HEK293 (cell line): ENCODE measurements around the gene ENC1.
A peak's percentile ranks its signal among the peaks of the same experiment; 100 is the strongest.

Experiments used
- BCL11B ChIP-seq: fragments of 450-650 bp; formaldehyde crosslinking; IDR thresholded peaks from 2 replicates; pipeline ENCODE4 v1.5.1; 2016; ENCODE audit warnings: low read depth, missing biosample characterization, missing genetic modification characterization
- GFI1B ChIP-seq: fragments of 450-650 bp; formaldehyde crosslinking; IDR thresholded peaks from 2 replicates; pipeline ENCODE4 v1.5.1; 2016; ENCODE audit warnings: missing biosample characterization, missing genetic modification characterization
- GLIS2 ChIP-seq: fragments of 450-650 bp; formaldehyde crosslinking; IDR thresholded peaks from 2 replicates; pipeline ENCODE4 v1.5.1; 2016; ENCODE audit warnings: missing biosample characterization, missing genetic modification characterization
- HOXD13 ChIP-seq: sonication (generic); formaldehyde crosslinking; IDR thresholded peaks from 2 replicates; pipeline ENCODE4 v1.8.0; 2022; ENCODE audit warnings: missing genetic modification reagents, borderline replicate concordance
- ZBTB48 ChIP-seq: fragments of 450-650 bp; formaldehyde crosslinking; IDR thresholded peaks from 2 replicates; pipeline ENCODE4 v1.5.1; 2016; ENCODE audit warnings: missing biosample characterization, missing genetic modification characterization
- ZFHX2 ChIP-seq: fragments of 450-650 bp; formaldehyde crosslinking; conservative IDR thresholded peaks from 2 replicates; pipeline ENCODE4 v1.5.1; 2016; ENCODE audit warnings: missing biosample characterization, missing genetic modification characterization
- ZIC2 ChIP-seq: fragments of 450-650 bp; formaldehyde crosslinking; IDR thresholded peaks from 2 replicates; pipeline ENCODE4 v1.5.1; 2016; ENCODE audit warnings: missing biosample characterization, missing genetic modification characterization
- ZNF16 ChIP-seq: fragments of 450-650 bp; formaldehyde crosslinking; IDR thresholded peaks from 2 replicates; pipeline ENCODE4 v1.5.1; 2016; ENCODE audit warnings: low read depth, missing biosample characterization, missing genetic modification characterization
- ZNF174 ChIP-seq: fragments of 450-650 bp; formaldehyde crosslinking; IDR thresholded peaks from 2 replicates; pipeline ENCODE4 v1.5.0; 2017; ENCODE audit warnings: missing biosample characterization, mild to moderate bottlenecking, missing genetic modification characterization
- ZNF175 ChIP-seq: fragments of 450-650 bp; formaldehyde crosslinking; IDR thresholded peaks from 2 replicates; pipeline ENCODE4 v1.5.1; 2016; ENCODE audit warnings: missing biosample characterization, missing genetic modification characterization
- ZNF214 ChIP-seq: fragments of 450-650 bp; formaldehyde crosslinking; IDR thresholded peaks from 2 replicates; pipeline ENCODE4 v1.5.1; 2017; ENCODE audit warnings: missing biosample characterization, mild to moderate bottlenecking, missing genetic modification characterization, borderline replicate concordance
- ZNF221 ChIP-seq: fragments of 450-650 bp; formaldehyde crosslinking; IDR thresholded peaks from 2 replicates; pipeline ENCODE4 v1.5.1; 2017; ENCODE audit warnings: missing biosample characterization, missing genetic modification characterization, borderline replicate concordance
- ZNF274 ChIP-seq, 2 experiments: fragments of 200-500 bp in 1 of 2; fragments of 450-650 bp in 1 of 2; sonication (Bioruptor generic) in 1 of 2; formaldehyde crosslinking in 1 of 2; IDR thresholded peaks; 2 replicates each; pipeline versions ENCODE4 v1.5.1 to v1.6.1; 2014 to 2016; ENCODE audit warnings: borderline replicate concordance in 1 of 2, inconsistent platforms in 1 of 2, low read length in 1 of 2, missing biosample characterization in 1 of 2, missing genetic modification characterization in 1 of 2
- ZNF302 ChIP-seq: fragments of 450-650 bp; formaldehyde crosslinking; IDR thresholded peaks from 2 replicates; pipeline ENCODE4 v1.5.1; 2016; ENCODE audit warnings: missing biosample characterization, missing genetic modification characterization, low read depth
- ZNF335 ChIP-seq: fragments of 450-650 bp; formaldehyde crosslinking; conservative IDR thresholded peaks from 2 replicates; pipeline ENCODE4 v1.5.1; 2016; ENCODE audit warnings: missing biosample characterization, missing genetic modification characterization
- ZNF341 ChIP-seq: fragments of 450-650 bp; formaldehyde crosslinking; IDR thresholded peaks from 2 replicates; pipeline ENCODE4; 2016; ENCODE audit warnings: low read depth, missing biosample characterization, missing genetic modification characterization
- ZNF404 ChIP-seq: fragments of 450-650 bp; formaldehyde crosslinking; IDR thresholded peaks from 2 replicates; pipeline ENCODE4 v1.5.1; 2017; ENCODE audit warnings: missing biosample characterization, missing genetic modification characterization
- ZNF560 ChIP-seq: fragments of 450-650 bp; formaldehyde crosslinking; IDR thresholded peaks from 2 replicates; pipeline ENCODE4 v1.5.1; 2017; ENCODE audit warnings: missing biosample characterization, missing genetic modification characterization, borderline replicate concordance
- ZNF571 ChIP-seq: fragments of 450-650 bp; formaldehyde crosslinking; IDR thresholded peaks from 2 replicates; pipeline ENCODE4 v1.5.0; 2017; ENCODE audit warnings: missing biosample characterization, missing genetic modification characterization
- ZNF664 ChIP-seq: fragments of 450-650 bp; formaldehyde crosslinking; IDR thresholded peaks from 2 replicates; pipeline ENCODE4 v1.5.1; 2016; ENCODE audit warnings: missing biosample characterization, missing genetic modification characterization
- ZSCAN16 ChIP-seq: fragments of 450-650 bp; formaldehyde crosslinking; IDR thresholded peaks from 2 replicates; pipeline ENCODE4 v1.5.1; 2016; ENCODE audit warnings: missing biosample characterization, missing genetic modification characterization
- TF ChIP-seq, protein P1 (sequence below): fragments of 450-650 bp; formaldehyde crosslinking; IDR thresholded peaks from 2 replicates; pipeline ENCODE4 v1.5.1; 2016; ENCODE audit warnings: missing biosample characterization, missing genetic modification characterization, low read depth
- TF ChIP-seq, protein P2 (sequence below): fragments of 450-650 bp; formaldehyde crosslinking; optimal IDR thresholded peaks from 2 replicates; pipeline ENCODE3; 2016; ENCODE audit warnings: missing biosample characterization, mild to moderate bottlenecking, missing genetic modification characterization
- TF ChIP-seq, protein P3 (sequence below): fragments of 450-650 bp; formaldehyde crosslinking; IDR thresholded peaks from 2 replicates; pipeline ENCODE4 v1.5.1; 2016; ENCODE audit warnings: missing biosample characterization, missing genetic modification characterization
- TF ChIP-seq, protein P4 (sequence below): fragments of 450-650 bp; IDR thresholded peaks from 2 replicates; pipeline ENCODE4 v1.5.1; 2018; ENCODE audit warnings: missing biosample characterization, missing genetic modification characterization
- TF ChIP-seq, protein P5 (sequence below): fragments of 450-650 bp; formaldehyde crosslinking; IDR thresholded peaks from 2 replicates; pipeline ENCODE4 v1.5.1; 2016; ENCODE audit warnings: missing biosample characterization, missing genetic modification characterization
- TF ChIP-seq, protein P6 (sequence below): fragments of 450-650 bp; formaldehyde crosslinking; IDR thresholded peaks from 2 replicates; pipeline ENCODE4 v1.5.1; 2016; ENCODE audit warnings: missing biosample characterization, missing genetic modification characterization

ENC1 gene

DNA sequence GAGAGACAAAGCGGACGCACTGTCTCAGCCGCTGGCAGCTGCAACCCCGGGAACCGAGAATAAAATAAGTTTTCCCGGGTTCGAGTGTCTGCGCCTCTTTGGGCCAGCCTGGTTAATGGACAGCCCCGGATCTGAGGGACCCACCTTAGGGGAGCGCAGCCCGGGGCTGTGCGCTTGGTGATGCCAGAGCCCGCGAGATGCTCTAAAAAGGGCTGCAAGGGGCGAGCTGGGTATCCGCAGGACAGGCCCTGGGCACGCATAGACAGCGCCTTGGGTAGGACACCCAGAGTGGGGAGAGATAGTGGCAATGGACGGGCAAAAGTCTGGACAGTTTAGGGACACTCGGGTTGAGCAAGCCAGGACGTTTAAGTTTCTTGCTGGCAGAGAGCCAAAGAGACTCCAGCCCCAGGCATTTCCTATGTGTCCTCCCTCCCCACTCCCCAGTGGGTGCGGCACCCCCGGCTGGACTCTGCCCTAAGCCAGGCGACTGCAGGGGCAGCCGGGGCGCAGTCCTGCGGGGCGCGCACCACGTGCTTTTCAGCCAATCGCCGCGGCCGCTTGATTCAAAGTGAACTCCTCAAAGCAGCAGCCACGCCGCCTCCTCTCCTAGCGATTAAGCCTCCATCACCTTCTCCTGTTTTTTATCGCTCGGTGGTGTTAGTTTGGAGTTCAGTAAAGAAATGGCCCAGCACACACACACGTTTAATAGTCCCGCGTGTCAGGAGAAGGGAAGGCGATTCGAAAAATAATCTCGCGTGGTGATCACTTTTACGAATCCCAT, 616 bp upstream of the ENC1 start (continued):
- TF ChIP-seq, protein P1, sequence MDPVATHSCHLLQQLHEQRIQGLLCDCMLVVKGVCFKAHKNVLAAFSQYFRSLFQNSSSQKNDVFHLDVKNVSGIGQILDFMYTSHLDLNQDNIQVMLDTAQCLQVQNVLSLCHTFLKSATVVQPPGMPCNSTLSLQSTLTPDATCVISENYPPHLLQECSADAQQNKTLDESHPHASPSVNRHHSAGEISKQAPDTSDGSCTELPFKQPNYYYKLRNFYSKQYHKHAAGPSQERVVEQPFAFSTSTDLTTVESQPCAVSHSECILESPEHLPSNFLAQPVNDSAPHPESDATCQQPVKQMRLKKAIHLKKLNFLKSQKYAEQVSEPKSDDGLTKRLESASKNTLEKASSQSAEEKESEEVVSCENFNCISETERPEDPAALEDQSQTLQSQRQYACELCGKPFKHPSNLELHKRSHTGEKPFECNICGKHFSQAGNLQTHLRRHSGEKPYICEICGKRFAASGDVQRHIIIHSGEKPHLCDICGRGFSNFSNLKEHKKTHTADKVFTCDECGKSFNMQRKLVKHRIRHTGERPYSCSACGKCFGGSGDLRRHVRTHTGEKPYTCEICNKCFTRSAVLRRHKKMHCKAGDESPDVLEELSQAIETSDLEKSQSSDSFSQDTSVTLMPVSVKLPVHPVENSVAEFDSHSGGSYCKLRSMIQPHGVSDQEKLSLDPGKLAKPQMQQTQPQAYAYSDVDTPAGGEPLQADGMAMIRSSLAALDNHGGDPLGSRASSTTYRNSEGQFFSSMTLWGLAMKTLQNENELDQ (tag by site-specific recombination), result no peak
- TF ChIP-seq ZNF571 (no peak), ZNF16 (tag by site-specific recombination) (no peak), ZFHX2 (tag by site-specific recombination) (no peak), ZSCAN16 (tag by site-specific recombination) (no peak), BCL11B (tag by site-specific recombination) (no peak), ZNF174 (tag by site-specific recombination) (no peak), ZNF214 (no peak), ZIC2 (tag by site-specific recombination) (peak; percentile 82), ZNF335 (tag by site-specific recombination) (peak; percentile 95), ZNF274 (IDR thresholded peaks at IDR 0.05; ENCODE audit: low read length) (no peak), ZNF274 (tag by site-specific recombination; IDR thresholded peaks at IDR 0.05; ENCODE audit: borderline replicate concordance) (no peak), ZBTB48 (tag by site-specific recombination) (peak; percentile 80), HOXD13 (no peak), ZNF560 (no peak), ZNF664 (tag by site-specific recombination) (no peak), GLIS2 (peak; percentile 43), ZNF302 (no peak), ZNF221 (tag by site-specific recombination) (no peak), ZNF341 (tag by site-specific recombination) (no peak; the same call in 1 of the 2 replicates), GFI1B (tag by site-specific recombination) (no peak), ZNF404 (tag by site-specific recombination) (no peak), ZNF175 (tag by site-specific recombination) (no peak)
- TF ChIP-seq, protein P2, sequence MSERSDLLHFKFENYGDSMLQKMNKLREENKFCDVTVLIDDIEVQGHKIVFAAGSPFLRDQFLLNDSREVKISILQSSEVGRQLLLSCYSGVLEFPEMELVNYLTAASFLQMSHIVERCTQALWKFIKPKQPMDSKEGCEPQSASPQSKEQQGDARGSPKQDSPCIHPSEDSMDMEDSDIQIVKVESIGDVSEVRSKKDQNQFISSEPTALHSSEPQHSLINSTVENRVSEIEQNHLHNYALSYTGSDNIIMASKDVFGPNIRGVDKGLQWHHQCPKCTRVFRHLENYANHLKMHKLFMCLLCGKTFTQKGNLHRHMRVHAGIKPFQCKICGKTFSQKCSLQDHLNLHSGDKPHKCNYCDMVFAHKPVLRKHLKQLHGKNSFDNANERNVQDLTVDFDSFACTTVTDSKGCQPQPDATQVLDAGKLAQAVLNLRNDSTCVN (tag by site-specific recombination), result no peak
- TF ChIP-seq, protein P3, sequence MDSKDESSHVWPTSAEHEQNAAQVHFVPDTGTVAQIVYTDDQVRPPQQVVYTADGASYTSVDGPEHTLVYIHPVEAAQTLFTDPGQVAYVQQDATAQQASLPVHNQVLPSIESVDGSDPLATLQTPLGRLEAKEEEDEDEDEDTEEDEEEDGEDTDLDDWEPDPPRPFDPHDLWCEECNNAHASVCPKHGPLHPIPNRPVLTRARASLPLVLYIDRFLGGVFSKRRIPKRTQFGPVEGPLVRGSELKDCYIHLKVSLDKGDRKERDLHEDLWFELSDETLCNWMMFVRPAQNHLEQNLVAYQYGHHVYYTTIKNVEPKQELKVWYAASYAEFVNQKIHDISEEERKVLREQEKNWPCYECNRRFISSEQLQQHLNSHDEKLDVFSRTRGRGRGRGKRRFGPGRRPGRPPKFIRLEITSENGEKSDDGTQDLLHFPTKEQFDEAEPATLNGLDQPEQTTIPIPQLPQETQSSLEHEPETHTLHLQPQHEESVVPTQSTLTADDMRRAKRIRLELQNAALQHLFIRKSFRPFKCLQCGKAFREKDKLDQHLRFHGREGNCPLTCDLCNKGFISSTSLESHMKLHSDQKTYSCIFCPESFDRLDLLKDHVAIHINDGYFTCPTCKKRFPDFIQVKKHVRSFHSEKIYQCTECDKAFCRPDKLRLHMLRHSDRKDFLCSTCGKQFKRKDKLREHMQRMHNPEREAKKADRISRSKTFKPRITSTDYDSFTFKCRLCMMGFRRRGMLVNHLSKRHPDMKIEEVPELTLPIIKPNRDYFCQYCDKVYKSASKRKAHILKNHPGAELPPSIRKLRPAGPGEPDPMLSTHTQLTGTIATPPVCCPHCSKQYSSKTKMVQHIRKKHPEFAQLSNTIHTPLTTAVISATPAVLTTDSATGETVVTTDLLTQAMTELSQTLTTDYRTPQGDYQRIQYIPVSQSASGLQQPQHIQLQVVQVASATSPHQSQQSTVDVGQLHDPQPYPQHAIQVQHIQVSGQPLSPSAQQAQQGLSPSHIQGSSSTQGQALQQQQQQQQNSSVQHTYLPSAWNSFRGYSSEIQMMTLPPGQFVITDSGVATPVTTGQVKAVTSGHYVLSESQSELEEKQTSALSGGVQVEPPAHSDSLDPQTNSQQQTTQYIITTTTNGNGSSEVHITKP (tag by site-specific recombination), result 0 out of 2 replicates have a peak, but pooled peaks have one; percentile 38
- TF ChIP-seq, protein P4, sequence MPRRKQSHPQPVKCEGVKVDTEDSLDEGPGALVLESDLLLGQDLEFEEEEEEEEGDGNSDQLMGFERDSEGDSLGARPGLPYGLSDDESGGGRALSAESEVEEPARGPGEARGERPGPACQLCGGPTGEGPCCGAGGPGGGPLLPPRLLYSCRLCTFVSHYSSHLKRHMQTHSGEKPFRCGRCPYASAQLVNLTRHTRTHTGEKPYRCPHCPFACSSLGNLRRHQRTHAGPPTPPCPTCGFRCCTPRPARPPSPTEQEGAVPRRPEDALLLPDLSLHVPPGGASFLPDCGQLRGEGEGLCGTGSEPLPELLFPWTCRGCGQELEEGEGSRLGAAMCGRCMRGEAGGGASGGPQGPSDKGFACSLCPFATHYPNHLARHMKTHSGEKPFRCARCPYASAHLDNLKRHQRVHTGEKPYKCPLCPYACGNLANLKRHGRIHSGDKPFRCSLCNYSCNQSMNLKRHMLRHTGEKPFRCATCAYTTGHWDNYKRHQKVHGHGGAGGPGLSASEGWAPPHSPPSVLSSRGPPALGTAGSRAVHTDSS (tag by site-specific recombination), result no peak; the same call in 1 of the 2 replicates
- TF ChIP-seq, protein P5, sequence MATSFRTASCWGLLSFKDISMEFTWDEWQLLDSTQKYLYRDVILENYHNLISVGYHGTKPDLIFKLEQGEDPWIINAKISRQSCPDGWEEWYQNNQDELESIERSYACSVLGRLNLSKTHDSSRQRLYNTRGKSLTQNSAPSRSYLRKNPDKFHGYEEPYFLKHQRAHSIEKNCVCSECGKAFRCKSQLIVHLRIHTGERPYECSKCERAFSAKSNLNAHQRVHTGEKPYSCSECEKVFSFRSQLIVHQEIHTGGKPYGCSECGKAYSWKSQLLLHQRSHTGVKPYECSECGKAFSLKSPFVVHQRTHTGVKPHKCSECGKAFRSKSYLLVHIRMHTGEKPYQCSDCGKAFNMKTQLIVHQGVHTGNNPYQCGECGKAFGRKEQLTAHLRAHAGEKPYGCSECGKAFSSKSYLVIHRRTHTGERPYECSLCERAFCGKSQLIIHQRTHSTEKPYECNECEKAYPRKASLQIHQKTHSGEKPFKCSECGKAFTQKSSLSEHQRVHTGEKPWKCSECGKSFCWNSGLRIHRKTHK (tag by site-specific recombination), result no peak
- TF ChIP-seq, protein P6, sequence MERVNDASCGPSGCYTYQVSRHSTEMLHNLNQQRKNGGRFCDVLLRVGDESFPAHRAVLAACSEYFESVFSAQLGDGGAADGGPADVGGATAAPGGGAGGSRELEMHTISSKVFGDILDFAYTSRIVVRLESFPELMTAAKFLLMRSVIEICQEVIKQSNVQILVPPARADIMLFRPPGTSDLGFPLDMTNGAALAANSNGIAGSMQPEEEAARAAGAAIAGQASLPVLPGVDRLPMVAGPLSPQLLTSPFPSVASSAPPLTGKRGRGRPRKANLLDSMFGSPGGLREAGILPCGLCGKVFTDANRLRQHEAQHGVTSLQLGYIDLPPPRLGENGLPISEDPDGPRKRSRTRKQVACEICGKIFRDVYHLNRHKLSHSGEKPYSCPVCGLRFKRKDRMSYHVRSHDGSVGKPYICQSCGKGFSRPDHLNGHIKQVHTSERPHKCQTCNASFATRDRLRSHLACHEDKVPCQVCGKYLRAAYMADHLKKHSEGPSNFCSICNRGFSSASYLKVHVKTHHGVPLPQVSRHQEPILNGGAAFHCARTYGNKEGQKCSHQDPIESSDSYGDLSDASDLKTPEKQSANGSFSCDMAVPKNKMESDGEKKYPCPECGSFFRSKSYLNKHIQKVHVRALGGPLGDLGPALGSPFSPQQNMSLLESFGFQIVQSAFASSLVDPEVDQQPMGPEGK (tag by site-specific recombination), result peak; percentile 63
